NCI-H748 (cell line): ENCODE data around the gene TBC1D8.

ENCODE experiments used
- DNase-seq: peaks from one replicate; lab custom pipeline; 2025; ENCODE audit not compliant: unreplicated experiment; lab: John Stamatoyannopoulos, UW

TBC1D8 gene

DNA sequence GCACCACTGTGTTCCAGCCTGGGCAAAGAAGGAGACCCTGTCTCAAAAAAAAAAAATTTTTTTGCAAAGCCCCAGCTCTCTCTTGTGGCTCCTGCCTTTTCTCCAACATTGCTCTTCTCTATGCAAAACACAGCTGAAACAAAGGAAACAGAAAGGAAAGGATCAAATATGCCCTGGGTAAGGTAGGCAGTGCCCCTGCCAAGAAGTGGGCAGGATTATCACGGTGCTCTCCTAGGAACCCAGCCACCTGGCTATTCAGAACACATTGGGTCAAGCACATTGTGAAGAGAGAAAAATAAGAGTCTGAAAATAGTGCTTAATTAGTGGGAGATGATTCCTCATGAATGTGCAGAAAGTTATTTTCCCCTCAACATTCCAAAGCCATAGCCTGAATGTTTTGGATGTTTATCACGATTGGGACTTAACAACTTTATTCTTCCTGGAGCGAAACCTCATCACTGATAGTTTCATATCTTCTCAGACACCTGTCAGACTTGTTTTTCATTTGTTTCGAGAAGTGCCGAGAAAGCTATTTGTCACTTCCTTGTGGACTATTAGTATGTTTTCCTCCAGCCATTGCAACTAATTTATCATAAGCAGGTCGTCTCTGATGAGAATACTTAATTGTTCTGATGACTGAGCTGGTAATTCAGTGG is 191.8 kb downstream of the TBC1D8 start:
- no peak for DNase-seq

DNA sequence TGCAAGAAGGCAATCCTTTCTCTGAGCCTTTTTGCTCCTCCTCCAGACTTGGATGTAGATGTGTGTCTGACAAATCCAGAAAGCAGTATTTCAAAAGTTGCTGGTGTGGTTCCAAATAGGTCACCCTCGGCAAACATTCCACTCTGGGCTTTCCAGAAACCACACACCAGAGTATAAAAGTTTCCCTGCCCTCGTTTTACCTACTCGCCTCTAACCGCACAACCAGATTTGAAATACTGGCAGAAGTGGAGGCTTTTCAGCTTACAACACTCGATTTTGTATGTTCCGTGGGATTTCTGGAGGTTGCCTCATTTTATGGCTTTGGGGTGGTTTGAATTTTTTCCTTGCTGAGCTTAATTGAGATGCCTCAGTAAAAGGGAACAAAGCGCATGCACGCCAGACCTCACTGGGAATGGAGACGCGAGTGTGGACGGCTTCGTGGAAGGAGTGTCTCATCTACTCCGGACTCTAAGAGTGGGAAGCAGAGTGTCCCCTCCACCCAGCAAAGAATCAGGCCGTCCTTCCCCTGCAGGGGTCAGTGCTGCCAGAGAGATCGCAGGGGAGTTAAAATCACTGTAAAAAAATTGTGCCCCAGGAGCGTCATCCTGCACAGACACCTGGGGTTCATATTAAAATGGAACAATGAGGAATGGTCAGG is 193.1 kb downstream of the TBC1D8 start:
- DNase-seq: no peak
